Uterus (tissue), 4 donors: ENCODE data around the gene PDE4D. TPM values are rescaled to one million over a fixed set of nuclear protein-coding genes. Genes with fewer than 3 reads are reported as not detected.

Experiments
- DNase-seq, 2 donors: peaks; one replicate each; pipeline ENCODE4 v3.0.0-alpha.2; 2019 to 2020
- H3K27ac ChIP-seq, 2 donors: fragments of 200-600 bp; sonication (generic); 1 replicate in 1 of 2; 2 replicates in 1 of 2; pipeline ENCODE4 v1.5.1; 2016 to 2018
- H3K27me3 ChIP-seq, 2 donors: fragments of 200-600 bp; sonication (generic); one replicate each; pipeline ENCODE4 v1.5.1; 2018 to 2019; ENCODE audit warnings: control low read depth in 1 of 2
- H3K36me3 ChIP-seq, 2 donors: fragments of 200-600 bp; sonication (generic); one replicate each; pipeline ENCODE4 v1.5.1; 2019; ENCODE audit warnings: control low read depth in 1 of 2
- H3K4me1 ChIP-seq, 2 donors: fragments of 200-600 bp; sonication (generic); one replicate each; pipeline ENCODE4 v1.5.1; 2018 to 2019; ENCODE audit warnings: control low read depth in 1 of 2
- H3K4me3 ChIP-seq, 2 donors: fragments of 200-600 bp; sonication (generic); 1 replicate in 1 of 2; 2 replicates in 1 of 2; pipeline ENCODE4 v1.5.1; 2018 to 2019; ENCODE audit warnings: mild to moderate bottlenecking in 1 of 2
- H3K9me3 ChIP-seq, 2 donors: fragments of 200-600 bp; sonication (generic); one replicate each; pipeline ENCODE4 v1.5.1; 2019; ENCODE audit warnings: control low read depth in 1 of 2
- CTCF ChIP-seq, 4 experiments: fragments of 200-600 bp in 2 of 4; fragments of 450-650 bp in 2 of 4; sonication (generic) in 2 of 4; IDR thresholded peaks; one replicate each; pipeline ENCODE4 v1.5.1; 2016 to 2019; ENCODE audit warnings: antibody characterized with exemption in 4 of 4, mild to moderate bottlenecking in 2 of 4, moderate library complexity in 1 of 4
- POLR2A ChIP-seq, 2 donors: fragments of 450-650 bp; IDR thresholded peaks; one replicate each; pipeline ENCODE4 v1.6.1; 2016; ENCODE audit warnings: antibody characterized with exemption in 2 of 2, mild to moderate bottlenecking in 1 of 2, moderate library complexity in 1 of 2
- intact Hi-C: fragments of 100-400 bp; cut with DNase I; formaldehyde crosslinking; loops from one replicate; pipeline ENCODE4 v1.15.1; 2023; ENCODE audit warnings: low total_unique reads
- total RNA-seq, 4 donors: library from RNA; depleted of rRNA in 3 of 4; stranded (reverse); fragments of >200 nt in 3 of 4; gene quantifications; one replicate each; pipeline versions ENCODE4 v1.1.0 to v1.2.4, GENCODE V29; 2014 to 2023
- donor health status: DM: yes; HTN: yes; CAD: no.

Gene PDE4D
- total RNA-seq, 4 donors from 2014 or later: 27.1 to 77.0 (median 45.8) TPM

- TF ChIP-seq CTCF (IDR thresholded peaks at IDR 0.05) (no peak), POLR2A (IDR thresholded peaks at IDR 0.05) (no peak)
- H3K4me3 ChIP-seq: no peak overlapping the region
- DNase-seq: no peak
- H3K27ac ChIP-seq: no peak overlapping the region
- intact Hi-C loops: loop anchor here (5.0 kb wide), 1 partner anchor 152 kb away; no protein-coding TSS in a partner anchor
- no peaks in the 10 kb centered on the region for H3K27me3 ChIP-seq
- H3K9me3 ChIP-seq: no peaks in the 10 kb centered on the region
- H3K4me1 ChIP-seq: no peaks in the 10 kb centered on the region
- no peaks in the 10 kb centered on the region for H3K36me3 ChIP-seq
These were observed 872.8 kb downstream of the PDE4D start for GRCh38 chr5:59020611-59021285.

GRCh38 chr5:59019078-59019477 lies 874.4 kb downstream of the PDE4D start:
- Histone ChIP-seq H3K4me1 (no peaks in the 10 kb centered on the region), H3K36me3 (no peaks in the 10 kb centered on the region), H3K9me3 (no peaks in the 10 kb centered on the region), H3K27ac (no peak overlapping the region), H3K27me3 (no peaks in the 10 kb centered on the region), H3K4me3 (no peak overlapping the region)
- DNase-seq: no peak
- intact Hi-C loops: no loop called here
- TF ChIP-seq CTCF (IDR thresholded peaks at IDR 0.05) (no peak), POLR2A (IDR thresholded peaks at IDR 0.05) (no peak)

GRCh38 chr5:59016925-59017324 lies 876.6 kb downstream of the PDE4D start:
- no peaks in the 10 kb centered on the region for H3K9me3 ChIP-seq
- TF ChIP-seq CTCF (IDR thresholded peaks at IDR 0.05): no peak
- TF ChIP-seq POLR2A (IDR thresholded peaks at IDR 0.05): no peak
- no peak for DNase-seq
- no peaks in the 10 kb centered on the region for H3K27me3 ChIP-seq
- H3K4me1 ChIP-seq: no peaks in the 10 kb centered on the region
- intact Hi-C loops: no loop called here
- H3K36me3 ChIP-seq: no peaks in the 10 kb centered on the region
- H3K27ac ChIP-seq: no peak overlapping the region
- no peak overlapping the region for H3K4me3 ChIP-seq

- intact Hi-C loops: no loop called here
- no peaks in the 10 kb centered on the region for H3K27me3 ChIP-seq
- DNase-seq: no peak
- H3K4me1 ChIP-seq: no peaks in the 10 kb centered on the region
- no peaks in the 10 kb centered on the region for H3K9me3 ChIP-seq
- no peak for TF ChIP-seq POLR2A (IDR thresholded peaks at IDR 0.05)
- TF ChIP-seq CTCF (IDR thresholded peaks at IDR 0.05): no peak
- H3K36me3 ChIP-seq: no peaks in the 10 kb centered on the region
- H3K27ac ChIP-seq: no peak overlapping the region
- no peak overlapping the region for H3K4me3 ChIP-seq
These were observed 884.6 kb downstream of the PDE4D start for GRCh38 chr5:59008816-59009473.

- no peak overlapping the region for H3K4me3 ChIP-seq
- DNase-seq: no peak
- no peaks in the 10 kb centered on the region for H3K36me3 ChIP-seq
- H3K27me3 ChIP-seq: no peaks in the 10 kb centered on the region
- TF ChIP-seq POLR2A (IDR thresholded peaks at IDR 0.05) (no peak), CTCF (IDR thresholded peaks at IDR 0.05) (peak; percentile 34 to 44 (median 36))
- no peak overlapping the region for H3K27ac ChIP-seq
- intact Hi-C loops: no loop called here
- H3K4me1 ChIP-seq: no peaks in the 10 kb centered on the region
- H3K9me3 ChIP-seq: no peaks in the 10 kb centered on the region
These were observed 886.0 kb downstream of the PDE4D start for GRCh38 chr5:59007460-59008063.
